ENCODE data around the gene DLX6. TPM values are rescaled to one million over a fixed set of nuclear protein-coding genes. Genes with fewer than 3 reads are reported as not detected.

Gene DLX6
- polyA plus RNA-seq, 1 donor: 0.14 TPM

DNA sequence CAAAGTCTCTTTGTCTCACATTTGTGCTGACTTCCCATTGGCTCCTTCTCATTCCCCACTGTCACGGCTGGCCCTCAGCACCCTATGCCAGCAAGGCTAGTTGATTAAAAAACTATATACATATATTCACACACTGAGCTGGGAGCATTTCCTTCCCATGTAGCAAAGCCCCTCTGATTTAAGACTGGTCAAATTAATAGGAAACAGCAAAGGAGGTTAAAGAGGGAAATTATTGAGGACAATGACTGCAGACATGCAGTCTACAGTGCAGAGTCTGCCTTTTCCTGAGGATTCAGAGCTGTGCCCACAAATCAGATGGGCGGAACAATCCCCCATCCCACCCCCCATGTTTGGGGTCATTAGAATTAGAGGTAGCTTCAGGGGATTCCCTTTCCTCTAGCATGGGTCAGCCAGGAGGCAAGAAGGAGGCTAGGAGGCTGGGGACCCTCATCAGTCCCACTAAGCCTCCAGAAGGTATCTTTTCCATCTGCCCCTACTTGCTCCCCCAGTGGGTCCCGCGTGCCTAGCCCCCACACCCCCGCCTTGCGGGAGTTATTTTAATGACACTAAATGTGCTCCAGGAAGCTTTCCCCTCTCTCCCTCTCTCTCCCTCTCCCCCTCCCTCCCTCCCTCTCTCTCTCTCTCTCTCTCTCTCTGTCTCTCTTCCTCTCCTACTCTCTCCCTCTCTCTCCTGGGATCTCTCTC, 9.8 kb upstream of the DLX6 start:
- no peak for DNase-seq (ENCODE audit: low read depth)

DNA sequence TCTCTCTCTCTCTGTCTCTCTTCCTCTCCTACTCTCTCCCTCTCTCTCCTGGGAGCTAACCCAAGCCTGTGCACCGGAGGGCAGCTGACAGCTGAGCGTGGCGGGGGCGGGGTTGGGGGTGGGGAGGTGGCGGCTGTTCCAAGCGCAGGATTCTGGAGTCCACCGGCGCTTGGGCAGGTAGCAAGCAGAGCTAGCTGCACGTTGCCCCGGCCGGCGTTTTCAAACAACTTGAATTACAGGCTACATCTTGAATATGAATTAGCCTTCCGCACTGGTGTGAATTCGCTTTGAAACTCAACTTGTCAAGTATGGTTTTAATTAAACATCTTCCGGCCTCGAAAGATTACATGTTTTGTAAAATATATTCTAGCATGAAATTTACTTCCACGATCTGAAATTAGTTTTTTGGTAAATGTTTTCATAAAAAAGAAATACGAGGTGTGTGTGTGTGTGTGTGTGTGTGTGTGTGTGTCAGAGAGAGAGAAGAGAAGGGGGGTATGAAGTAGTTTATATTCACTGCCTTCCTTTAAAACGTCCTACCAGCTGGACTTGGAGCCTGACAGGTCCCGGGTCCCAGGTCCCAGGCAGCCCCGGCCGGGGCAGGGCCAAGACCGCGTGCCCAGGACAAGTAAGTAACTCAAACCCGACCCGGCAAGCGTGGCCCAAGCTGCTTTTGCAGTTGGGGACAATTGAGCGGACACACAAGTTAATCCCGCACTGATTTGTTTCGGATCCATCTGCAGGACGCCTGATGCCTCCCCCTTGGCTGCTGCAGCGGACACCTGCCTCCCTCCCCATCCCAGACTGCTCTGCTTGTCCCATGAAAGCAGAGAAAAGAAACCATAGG, 9.0 kb upstream of the DLX6 start:
- DNase-seq (ENCODE audit: low read depth): no peak

DNA sequence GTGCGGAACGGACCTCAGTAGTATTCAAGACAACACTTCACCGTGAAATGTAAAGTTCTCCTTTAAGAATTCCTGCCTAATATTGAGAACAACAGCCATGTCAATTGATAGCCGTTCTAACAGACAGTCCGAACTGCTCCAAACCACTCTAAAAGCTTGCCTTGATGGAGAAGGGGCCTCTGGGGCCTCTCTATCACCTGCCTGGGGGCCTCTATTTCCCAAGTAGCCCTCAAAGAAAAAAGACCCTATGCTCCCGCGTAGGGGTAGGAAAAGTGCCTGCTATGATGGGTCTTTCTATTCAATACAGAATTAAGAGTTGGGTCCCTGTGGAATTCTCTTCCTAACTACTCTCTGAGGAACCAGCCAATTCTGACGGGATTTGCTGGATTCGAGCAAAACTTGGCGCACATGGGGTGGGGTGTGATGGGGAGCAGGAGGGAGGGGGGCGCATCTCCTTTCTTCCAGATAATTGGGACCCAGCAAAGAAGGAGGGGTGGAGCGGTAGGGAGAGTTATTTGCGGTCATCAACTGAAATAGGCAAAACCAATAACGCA, 8.3 kb upstream of the DLX6 start:
- DNase-seq (ENCODE audit: low read depth): no peak

DNA sequence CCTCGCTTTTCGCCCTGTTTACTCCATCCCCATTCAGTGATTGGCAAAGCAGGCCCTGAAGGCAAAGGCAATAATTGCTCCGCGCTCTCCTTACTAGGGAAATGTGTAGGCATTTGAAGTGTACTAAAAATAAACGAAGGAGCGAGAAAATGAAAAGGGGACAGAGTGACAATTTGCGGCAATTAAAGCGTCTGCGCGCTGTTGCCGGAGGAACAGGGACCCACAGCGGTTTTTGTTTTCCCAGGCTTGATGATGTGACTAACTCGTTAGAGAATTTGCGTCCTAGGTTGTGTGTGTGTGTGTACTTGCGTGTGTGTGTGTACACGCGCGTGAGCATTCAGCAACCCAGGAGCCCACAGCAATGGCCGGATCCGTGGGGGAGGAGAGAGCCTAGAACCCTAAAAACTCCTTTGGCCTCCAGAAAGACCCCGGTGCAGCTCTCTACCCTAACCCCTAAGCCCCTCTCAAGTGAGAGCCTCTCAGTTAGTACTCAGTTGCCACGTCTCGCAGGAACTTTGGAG, 7.8 kb upstream of the DLX6 start:
- DNase-seq (ENCODE audit: low read depth): no peak

DNA sequence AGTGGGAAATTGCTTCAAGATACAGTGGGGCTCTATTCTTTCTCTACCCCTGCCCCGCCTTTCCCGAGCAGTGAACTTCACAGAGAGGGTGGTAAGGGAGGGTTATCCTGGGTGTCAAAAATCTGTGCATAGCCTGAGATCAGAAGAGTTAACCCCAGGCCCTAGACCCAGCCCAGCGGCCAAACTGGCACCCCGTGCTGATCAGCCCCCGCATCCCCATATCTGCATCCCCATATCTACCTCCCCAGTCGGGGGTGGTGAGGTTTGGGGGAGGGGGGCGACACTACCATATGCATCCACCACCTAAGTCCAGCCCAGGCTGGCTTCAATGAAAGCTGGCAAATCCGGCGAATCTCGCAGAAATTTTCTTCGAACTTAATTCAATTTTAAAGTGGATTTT, 7.0 kb upstream of the DLX6 start:
- no peak for DNase-seq (ENCODE audit: low read depth)

DNA sequence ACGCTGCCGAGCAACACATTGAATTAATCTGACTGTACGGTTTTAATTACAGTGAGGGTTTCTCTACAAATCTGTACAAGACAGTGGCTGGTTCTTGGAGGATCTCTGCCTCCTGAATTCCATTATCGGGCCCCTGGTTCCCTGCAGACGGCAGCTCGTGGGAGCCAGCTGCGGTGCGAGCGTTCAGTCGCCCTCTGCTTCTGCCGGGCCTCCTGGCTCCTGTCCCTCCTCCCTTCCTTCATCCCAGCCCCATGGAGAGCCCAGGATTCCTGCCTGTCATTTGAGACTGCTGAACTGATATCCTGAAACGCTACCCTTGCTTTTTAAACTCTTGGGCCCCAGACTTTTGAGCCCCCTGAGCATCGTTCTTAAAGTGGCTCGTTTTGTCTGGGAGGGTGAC, 6.6 kb upstream of the DLX6 start:
- DNase-seq (ENCODE audit: low read depth): no peak

DNA sequence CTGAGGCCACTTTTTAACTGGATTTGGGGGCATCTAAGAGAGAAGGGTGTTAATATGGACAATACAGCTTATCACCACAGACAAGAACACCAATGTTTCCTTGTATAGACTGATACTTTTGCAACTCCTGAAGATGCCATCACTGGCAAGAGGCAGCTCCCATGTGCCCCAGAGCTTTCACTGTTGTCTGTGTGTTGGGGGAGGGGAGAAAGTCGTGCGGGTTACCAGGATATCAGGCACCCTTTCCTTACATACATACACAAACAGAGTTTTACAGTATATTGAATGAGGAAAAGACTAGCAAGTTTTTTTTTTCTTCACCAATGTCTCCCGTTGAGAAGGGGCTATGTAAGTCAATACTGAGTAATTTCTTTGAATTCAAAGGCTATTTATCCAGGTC, 4.1 kb upstream of the DLX6 start:
- DNase-seq (ENCODE audit: low read depth): no peak

DNA sequence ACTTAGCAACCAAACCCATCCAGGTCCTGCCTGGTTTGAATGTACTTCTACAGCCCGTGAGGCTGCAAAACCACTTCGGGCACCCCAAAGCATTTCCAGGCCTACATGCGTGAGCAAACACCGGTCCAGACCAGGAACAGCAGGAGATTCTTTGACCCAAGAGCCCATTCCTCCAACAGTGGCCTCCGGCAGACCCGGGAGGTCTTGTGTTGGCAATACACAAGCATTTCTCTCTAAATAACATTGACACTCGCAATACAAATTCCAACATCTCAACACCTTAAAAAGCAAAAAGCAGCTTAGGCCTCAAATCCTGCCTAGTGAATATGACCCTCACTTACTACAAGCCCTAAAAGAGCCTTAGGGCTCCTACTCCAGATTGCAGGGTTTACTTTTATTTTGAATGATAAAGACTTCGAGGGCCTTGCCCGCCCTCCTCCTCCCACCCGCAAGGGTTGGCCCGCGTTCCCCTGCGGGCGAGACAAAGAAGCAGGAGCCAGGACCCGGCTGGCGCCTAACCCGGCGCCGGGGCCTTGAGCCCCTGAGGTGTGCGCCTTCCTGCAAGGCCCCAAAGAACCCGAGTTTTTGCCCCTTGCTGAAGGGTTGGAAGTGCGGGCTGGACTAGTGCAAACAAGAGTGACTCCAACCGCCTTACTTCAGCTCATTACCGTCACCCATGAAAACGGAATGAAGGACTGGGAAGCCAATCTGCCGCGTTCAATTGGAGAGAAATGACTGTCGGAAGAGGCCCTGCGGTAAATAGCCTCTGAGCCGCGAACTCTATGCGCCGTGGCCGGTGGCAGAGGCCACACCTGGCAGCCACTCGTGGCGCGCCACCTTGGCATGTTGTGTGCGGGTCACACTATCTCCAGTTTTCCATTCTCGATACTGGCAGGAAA, 3.4 kb upstream of the DLX6 start:
- no peak for DNase-seq (ENCODE audit: low read depth)

DNA sequence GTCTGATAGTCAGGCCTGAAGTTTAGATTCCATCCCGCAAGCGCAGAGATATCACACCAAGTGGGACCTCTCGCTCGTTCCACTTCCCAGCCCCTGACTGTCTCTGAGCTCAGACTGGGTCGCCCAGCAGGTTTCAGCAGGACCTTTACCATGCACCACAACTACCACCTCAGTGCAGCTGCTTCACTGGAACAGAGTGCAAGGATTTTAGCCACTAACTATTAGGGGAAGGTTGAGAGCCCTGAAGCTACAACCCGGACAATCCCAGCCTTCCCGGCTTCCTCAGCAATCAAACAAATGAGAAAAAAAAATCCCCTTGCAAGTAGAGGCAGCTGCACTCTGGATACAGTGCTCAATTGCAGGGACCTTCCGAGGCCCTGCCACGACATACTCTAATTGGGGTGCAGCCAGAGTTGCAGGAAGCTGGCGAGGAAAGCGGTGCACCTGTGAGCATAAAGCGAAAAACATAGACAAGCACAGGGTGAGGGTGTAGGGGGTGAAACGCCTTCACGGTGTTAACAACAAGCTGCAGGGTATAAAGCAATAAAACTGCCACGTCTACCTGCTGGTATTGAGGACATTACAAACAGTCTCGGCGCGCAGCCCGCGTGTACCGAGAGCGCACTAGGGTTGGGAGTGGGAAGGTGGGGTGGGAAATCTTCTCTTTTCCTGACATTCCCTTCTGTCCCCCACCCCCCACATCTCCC, 2.6 kb upstream of the DLX6 start:
- DNase-seq (ENCODE audit: low read depth): no peak

DNA sequence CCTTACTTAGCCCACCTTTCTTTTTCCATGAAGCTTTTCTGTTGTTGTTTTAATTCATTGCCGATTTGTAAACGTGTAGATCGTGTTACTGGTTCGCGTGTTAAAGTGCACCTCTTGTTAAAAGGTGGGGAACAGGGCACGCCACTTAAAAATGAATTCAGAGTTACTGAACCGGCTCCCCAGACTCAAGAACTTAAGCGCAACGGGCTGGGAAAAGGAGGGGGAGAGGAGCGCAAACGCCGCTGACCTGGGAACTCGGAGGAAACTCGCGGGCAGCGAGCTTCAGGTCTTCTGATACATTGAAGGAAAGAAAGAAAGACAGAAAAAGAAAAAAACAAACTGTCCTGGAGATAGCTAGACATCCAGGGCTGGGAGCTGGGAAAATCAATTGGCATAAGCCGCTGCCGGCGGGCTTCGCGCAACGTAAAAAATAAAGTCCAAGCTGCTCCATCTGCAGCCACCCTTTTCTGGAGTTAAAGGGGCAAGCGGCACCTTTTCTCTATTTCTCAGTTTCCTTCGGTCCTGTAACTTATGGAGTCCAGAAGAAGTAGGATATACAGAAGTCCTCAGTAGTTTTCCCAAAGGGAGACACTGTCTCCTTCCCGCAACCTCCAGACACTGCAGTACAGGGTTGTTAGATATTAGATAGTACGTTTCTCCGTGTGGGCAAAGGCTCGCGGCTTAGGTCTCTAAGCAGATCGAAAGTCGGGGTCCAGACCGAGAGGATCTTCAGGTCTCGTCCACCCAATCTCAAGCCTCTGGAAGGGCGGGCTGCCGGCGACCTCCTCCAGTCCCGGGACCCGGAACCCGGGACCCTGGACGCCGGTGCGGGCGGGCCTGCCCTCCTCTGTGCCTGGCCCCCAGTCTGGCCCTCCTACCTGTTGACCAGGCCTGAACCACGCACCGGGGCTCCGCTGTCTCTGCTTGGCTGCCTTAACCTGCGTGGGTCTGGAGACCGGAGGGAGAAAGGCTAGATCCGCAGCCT, 1.8 kb upstream of the DLX6 start:
- DNase-seq (ENCODE audit: low read depth): no peak

DNA sequence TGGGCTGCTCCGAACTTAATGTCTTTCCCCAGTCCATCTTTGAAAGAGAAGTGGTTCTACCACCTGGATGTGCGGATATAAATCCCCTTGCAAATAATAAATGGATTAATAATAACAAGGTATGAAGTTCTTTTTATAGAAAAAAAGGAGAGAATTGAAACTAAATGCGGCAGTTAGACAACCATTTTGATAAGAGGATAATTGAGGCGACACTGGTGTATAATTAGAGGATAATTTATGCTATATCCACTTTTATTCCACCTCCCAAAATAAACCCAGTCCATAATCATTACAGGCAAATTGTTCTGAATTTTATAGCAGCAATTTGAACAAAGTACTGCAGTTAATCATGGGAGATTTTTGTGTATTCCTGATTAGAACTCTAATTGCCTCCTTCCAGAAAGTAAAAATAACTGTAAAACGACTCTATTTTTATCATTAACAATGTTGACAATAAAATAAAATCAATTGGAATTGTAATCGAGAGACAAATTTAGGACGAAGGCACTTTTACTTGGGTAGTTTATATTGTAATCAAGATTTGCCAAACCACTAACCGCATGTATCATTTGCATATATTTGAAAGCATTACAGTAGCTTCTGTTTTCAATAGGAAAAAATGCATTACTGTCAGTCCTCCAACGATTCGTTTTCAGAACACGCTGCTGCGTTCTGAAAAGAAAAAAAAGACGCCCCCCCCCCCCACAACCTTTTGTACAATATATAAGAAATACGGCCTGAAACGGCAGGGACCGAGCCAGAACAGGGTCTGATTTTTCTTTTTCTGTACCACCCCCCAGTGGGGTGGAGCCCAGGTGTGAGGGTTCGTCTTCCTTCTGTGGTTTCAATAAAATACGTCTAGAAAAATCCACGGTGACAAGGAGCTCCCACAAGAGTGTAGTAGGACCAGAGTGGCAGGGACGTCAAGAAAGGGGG, 838 bp upstream of the DLX6 start:
- DNase-seq (ENCODE audit: low read depth): no peak

DNA sequence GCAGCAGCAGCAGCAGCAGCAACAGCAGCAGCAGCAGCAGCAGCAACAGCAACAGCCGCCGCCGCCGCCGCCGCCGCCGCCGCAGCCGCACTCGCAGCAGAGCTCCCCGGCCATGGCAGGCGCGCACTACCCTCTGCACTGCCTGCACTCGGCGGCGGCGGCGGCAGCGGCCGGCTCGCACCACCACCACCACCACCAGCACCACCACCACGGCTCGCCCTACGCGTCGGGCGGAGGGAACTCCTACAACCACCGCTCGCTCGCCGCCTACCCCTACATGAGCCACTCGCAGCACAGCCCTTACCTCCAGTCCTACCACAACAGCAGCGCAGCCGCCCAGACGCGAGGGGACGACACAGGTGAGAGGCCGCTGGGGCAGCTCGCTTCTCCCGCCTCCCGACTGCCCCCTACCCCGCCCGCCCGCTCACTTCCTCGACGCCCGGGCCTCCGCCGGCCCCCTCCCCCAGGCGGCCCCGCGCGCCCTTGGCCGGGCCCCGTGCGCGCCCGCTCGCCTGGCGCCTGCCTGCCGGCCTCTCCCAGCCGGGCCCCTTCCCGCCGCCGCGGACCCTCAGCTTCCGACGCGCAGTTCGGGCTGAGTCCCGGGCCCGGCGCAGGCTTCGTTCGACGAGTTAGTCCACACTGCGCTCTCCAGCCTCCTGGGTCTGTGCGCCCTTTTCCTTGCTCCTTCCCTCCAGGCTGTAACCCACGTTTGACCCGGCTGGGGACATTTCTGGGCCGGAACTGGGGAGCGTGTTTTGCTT, 882 bp downstream of the DLX6 start:
- DNase-seq (ENCODE audit: low read depth): no peak

DNA sequence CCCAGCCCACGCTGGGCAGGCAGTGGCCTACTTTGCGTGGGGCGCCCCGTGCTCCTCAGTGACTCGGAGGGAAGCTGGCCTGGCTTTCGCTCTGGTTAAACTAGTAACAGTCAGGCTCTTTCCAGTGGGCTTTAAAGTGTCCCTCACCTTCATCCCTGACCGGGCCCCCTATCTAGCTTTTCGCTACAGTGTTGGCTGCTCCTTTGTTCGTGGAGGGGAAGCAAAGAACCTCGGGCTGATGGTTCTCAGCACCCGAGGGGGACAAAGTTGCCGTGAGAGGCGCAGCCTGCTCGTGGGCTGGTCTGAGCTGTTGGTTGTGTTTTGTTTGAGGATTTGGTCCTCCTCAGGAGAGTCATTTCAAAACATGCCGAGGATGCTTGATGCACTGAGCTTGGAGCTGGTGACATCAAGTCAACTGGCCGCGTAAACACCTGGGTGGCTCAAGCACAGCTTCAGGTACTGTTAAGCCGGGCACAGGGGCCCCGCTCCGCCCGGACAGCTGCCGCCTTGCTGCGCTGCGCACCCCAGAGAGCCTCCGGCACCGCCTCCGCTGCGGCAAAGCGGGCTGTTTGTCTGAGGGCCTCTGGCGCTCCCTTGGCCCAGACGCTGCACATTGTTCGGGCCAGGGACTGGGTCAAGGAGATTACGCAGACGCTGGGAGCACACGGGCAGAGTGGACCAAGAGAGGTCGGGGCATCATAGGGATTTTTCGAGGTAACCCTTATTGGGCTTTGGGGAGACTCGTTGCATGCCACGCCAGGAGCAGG, 1.6 kb downstream of the DLX6 start:
- DNase-seq (ENCODE audit: low read depth): no peak

DNA sequence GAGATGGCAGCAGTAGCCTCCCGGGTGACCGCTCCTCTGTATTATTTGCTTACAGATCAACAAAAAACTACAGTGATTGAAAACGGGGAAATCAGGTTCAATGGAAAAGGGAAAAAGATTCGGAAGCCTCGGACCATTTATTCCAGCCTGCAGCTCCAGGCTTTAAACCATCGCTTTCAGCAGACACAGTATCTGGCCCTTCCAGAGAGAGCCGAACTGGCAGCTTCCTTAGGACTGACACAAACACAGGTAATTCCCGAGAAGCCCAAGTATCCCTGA, 2.2 kb downstream of the DLX6 start:
- no peak for DNase-seq (ENCODE audit: low read depth)

DNA sequence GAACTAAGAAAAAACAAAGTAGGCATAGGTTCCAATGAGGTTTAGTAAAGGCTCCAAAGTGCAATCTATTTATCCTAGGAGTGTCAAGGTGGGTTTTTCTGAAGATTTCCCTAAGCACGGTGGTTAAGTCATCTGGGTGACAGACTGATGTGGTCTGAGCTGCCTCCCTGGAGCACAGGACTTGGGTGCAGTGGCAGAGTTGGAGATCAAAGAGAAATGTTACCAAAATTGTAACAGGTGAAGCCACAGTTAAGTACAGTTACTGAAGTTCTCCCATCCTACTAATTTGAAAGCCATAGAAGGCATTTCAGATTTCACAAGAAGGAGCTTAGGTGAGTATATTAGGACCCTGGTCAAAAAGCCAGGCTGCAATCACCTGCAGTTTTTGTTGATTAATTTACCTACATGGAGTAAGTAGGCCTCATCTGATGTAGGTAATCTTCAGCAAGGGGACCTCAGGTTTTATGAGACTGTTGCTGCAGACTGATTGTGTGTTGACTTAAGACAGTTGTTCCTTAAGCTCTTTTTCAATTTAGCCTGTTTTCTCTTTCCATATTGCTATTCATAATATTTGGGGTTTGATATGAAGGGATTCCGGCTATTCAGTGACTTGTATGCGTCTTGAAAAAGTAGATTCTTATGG, 3.0 kb downstream of the DLX6 start:
- DNase-seq (ENCODE audit: low read depth): no peak

DNA sequence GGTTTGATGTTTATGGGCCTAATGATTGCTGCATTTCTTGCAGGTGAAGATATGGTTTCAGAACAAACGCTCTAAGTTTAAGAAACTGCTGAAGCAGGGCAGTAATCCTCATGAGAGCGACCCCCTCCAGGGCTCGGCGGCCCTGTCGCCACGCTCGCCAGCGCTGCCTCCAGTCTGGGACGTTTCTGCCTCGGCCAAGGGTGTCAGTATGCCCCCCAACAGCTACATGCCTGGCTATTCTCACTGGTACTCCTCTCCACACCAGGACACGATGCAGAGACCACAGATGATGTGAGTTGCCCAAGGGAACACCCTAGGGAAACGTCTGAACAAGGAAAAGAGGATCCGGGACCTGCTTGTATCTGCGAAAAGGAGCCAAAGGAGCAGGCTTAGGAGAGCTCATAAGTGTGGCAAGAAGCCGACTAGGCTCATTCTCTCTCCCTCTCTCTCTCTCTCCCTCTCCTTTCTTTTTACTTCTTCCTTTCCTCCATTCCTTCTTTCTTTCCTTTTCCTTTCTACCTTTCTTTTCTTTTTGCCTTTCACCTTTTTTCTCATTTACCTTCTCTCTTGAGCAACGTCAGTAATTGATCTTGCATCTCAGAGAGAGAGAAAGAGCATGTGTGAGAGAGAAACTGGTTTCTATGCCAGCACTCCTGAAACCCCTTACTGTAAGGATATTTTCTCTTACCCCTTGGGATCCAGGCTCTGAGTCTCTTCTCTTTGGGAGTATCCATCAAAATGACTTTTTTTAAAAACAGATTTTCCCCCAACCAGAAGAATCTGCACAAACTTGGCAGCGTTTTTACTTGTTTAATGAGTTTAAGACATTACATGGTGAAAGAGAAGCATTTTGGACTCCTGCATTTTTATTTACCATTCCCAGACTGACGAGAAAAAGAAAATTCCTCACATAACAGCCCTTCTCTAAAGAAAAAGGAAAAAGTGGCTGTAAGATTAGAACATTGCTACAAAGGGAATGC, 4.7 kb downstream of the DLX6 start:
- no peak for DNase-seq (ENCODE audit: low read depth)

Data from forelimb muscle (tissue), 1 donor.